SK-N-SH treated with all-trans-retinoic acid at 6 μM for 48 hours (cell line): ENCODE measurements around the gene USP7.
"Not testable (repeated sequence)": the region's sequence is repeated elsewhere in the genome, so short reads cannot be mapped to it uniquely, and the experiment has no call there.

Source experiments
- ATAC-seq: fragments of 200-7000 bp; cut with Tn5 transposase; 3 replicates; pipeline ENCODE4 v1.9.1; 2020; ENCODE audit warnings: mild to moderate bottlenecking, moderate library complexity
- ARNTL ChIP-seq: fragments of 450-650 bp; formaldehyde crosslinking; IDR thresholded peaks from 2 replicates; pipeline ENCODE4 v1.5.0; 2020; ENCODE audit warnings: low read depth, mild to moderate bottlenecking, moderate library complexity, borderline replicate concordance
- BACH2 ChIP-seq: fragments of 250-450 bp; sonication (Bioruptor Pico); IDR thresholded peaks from 2 replicates; pipeline ENCODE4 v1.9.0; 2021; ENCODE audit warnings: mild to moderate bottlenecking, borderline replicate concordance
- CREB5 ChIP-seq: fragments of 250-450 bp; sonication (Bioruptor Pico); IDR thresholded peaks from 2 replicates; pipeline ENCODE4 v1.5.1; 2020; ENCODE audit warnings: low read depth, mild to moderate bottlenecking, moderate library complexity
- CSDC2 ChIP-seq: fragments of 250-450 bp; sonication (Bioruptor Pico); IDR thresholded peaks from 2 replicates; pipeline ENCODE4 v1.5.0; 2020; ENCODE audit warnings: mild to moderate bottlenecking, moderate library complexity
- CSRNP3 ChIP-seq: fragments of 250-450 bp; sonication (Bioruptor Pico); IDR thresholded peaks from 2 replicates; pipeline ENCODE4 v1.5.1; 2021; ENCODE audit warnings: mild to moderate bottlenecking, moderate library complexity
- ESRRG ChIP-seq: fragments of 250-450 bp; sonication (Bioruptor Pico); IDR thresholded peaks from 2 replicates; pipeline ENCODE4 v1.6.1; 2021; ENCODE audit warnings: mild to moderate bottlenecking
- GLIS3 ChIP-seq: fragments of 250-450 bp; sonication (Bioruptor Pico); IDR thresholded peaks from 2 replicates; pipeline ENCODE4 v1.5.0; 2020; ENCODE audit warnings: mild to moderate bottlenecking, moderate library complexity
- ISL1 ChIP-seq: fragments of 250-450 bp; sonication (Bioruptor Pico); IDR thresholded peaks from 2 replicates; pipeline ENCODE4 v2.1.2; 2022; ENCODE audit warnings: mild to moderate bottlenecking, moderate library complexity
- OSR1 ChIP-seq: fragments of 250-450 bp; sonication (Bioruptor Pico); IDR thresholded peaks from 2 replicates; pipeline ENCODE4 v1.8.0; 2022; ENCODE audit warnings: moderate library complexity, mild to moderate bottlenecking, inconsistent platforms
- PATZ1 ChIP-seq: fragments of 250-450 bp; sonication (Bioruptor Pico); IDR thresholded peaks from 2 replicates; pipeline ENCODE4 v1.8.0; 2020; ENCODE audit warnings: mild to moderate bottlenecking, moderate library complexity, borderline replicate concordance
- POU6F1 ChIP-seq: fragments of 250-450 bp; sonication (Bioruptor Pico); IDR thresholded peaks from 2 replicates; pipeline ENCODE4 v1.8.0; 2021; ENCODE audit warnings: low read depth, mild to moderate bottlenecking, moderate library complexity, borderline replicate concordance
- PPARA ChIP-seq: fragments of 250-450 bp; sonication (Bioruptor Pico); IDR thresholded peaks from 2 replicates; pipeline ENCODE4 v1.5.0; 2020; ENCODE audit warnings: mild to moderate bottlenecking, borderline replicate concordance
- RARB ChIP-seq: fragments of 250-450 bp; sonication (Bioruptor Pico); IDR thresholded peaks from 2 replicates; pipeline ENCODE4 v1.8.0; 2021; ENCODE audit warnings: mild to moderate bottlenecking, moderate library complexity
- SNAI2 ChIP-seq: fragments of 250-450 bp; sonication (Bioruptor Pico); IDR thresholded peaks from 2 replicates; pipeline ENCODE4 v1.5.0; 2020; ENCODE audit warnings: mild to moderate bottlenecking, moderate library complexity
- TCF4 ChIP-seq: fragments of 250-450 bp; sonication (Bioruptor Pico); IDR thresholded peaks from 2 replicates; pipeline ENCODE4 v1.8.0; 2021; ENCODE audit warnings: mild to moderate bottlenecking, moderate library complexity, borderline replicate concordance
- TOX ChIP-seq: fragments of 250-450 bp; sonication (Bioruptor Pico); IDR thresholded peaks from 2 replicates; pipeline ENCODE4 v1.8.0; 2021; ENCODE audit warnings: mild to moderate bottlenecking, moderate library complexity, borderline replicate concordance
- TSHZ2 ChIP-seq: fragments of 250-450 bp; sonication (Bioruptor Pico); IDR thresholded peaks from 2 replicates; pipeline ENCODE4 v1.5.0; 2020; ENCODE audit warnings: mild to moderate bottlenecking, moderate library complexity
- ZC3H10 ChIP-seq: fragments of 250-450 bp; sonication (Bioruptor Pico); IDR thresholded peaks from 2 replicates; pipeline ENCODE4 v1.5.1; 2021; ENCODE audit warnings: mild to moderate bottlenecking, moderate library complexity
- ZFP3 ChIP-seq: fragments of 250-450 bp; sonication (Bioruptor Pico); IDR thresholded peaks from 2 replicates; pipeline ENCODE4 v1.5.0; 2020; ENCODE audit warnings: mild to moderate bottlenecking, moderate library complexity
- ZFP30 ChIP-seq: fragments of 450-650 bp; formaldehyde crosslinking; IDR thresholded peaks from 2 replicates; pipeline ENCODE4 v1.5.0; 2022; ENCODE audit warnings: mild to moderate bottlenecking, moderate library complexity
- ZNF8 ChIP-seq: fragments of 450-650 bp; formaldehyde crosslinking; IDR thresholded peaks from 2 replicates; pipeline ENCODE4 v1.5.0; 2020; ENCODE audit warnings: mild to moderate bottlenecking, moderate library complexity

Gene USP7

GRCh38 chr16:8874388-8874787 lies 89.3 kb downstream of the USP7 start:
- TF ChIP-seq PPARA (CRISPR knock-in tag) (no peak), TCF4 (no peak)
- ATAC-seq: no peak

- not testable (repeated sequence) for ATAC-seq
These were observed 89.9 kb downstream of the USP7 start for GRCh38 chr16:8873866-8874195.

GRCh38 chr16:8872967-8873865 lies 90.5 kb downstream of the USP7 start:
- TF ChIP-seq TOX (CRISPR knock-in tag) (no peak), CSRNP3 (CRISPR knock-in tag) (no peak), SNAI2 (no peak), ZFP30 (no peak), TSHZ2 (CRISPR knock-in tag) (no peak), GLIS3 (no peak), CSDC2 (no peak), ZNF8 (CRISPR knock-in tag) (no peak), TCF4 (no peak), RARB (CRISPR knock-in tag) (no peak), ZFP3 (no peak), OSR1 (CRISPR knock-in tag) (no peak), PPARA (CRISPR knock-in tag) (no peak), PATZ1 (CRISPR knock-in tag) (no peak), ZC3H10 (CRISPR knock-in tag) (no peak), CREB5 (no peak), POU6F1 (CRISPR knock-in tag) (no peak)
- ATAC-seq: no peak

GRCh38 chr16:8872071-8872470 lies 91.6 kb downstream of the USP7 start:
- ATAC-seq: no peak
- no peak for TF ChIP-seq ESRRG
- no peak for TF ChIP-seq CSDC2
- TF ChIP-seq ZFP30: no peak
- TF ChIP-seq TSHZ2 (CRISPR knock-in tag): no peak
- TF ChIP-seq ZFP3: no peak
- TF ChIP-seq RARB (CRISPR knock-in tag): no peak
- no peak for TF ChIP-seq BACH2 (CRISPR knock-in tag)
- TF ChIP-seq ARNTL (CRISPR knock-in tag): no peak
- TF ChIP-seq PPARA (CRISPR knock-in tag): no peak
- no peak for TF ChIP-seq ISL1
- TF ChIP-seq POU6F1 (CRISPR knock-in tag): no peak
